K562 (cell line): ENCODE data around the gene EPB41L2. TPM values are rescaled to one million over a fixed set of nuclear protein-coding genes. Genes with fewer than 3 reads are reported as not detected.

Experiments used
- ATAC-seq: fragments of 200-7000 bp; cut with Tn5 transposase; 3 replicates; pipeline ENCODE4 v1.9.1; 2020; ENCODE audit warnings: moderate library complexity
- BruUV-seq: library from RNA; stranded (reverse); fragments of 400-500 nt; replicated peaks from 2 replicates; lab custom pipeline; 2021; lab: Mats Ljungman, UMichigan
- CTCF ChIA-PET: fragments of 300-600 bp; formaldehyde crosslinking; extraction: SDS; loops from one replicate; lab custom pipeline; 2021; ENCODE audit warnings: low intra/inter-chr PET ratio; lab: Yijun Ruan, JAX
- POLR2A ChIA-PET: fragments of 300-600, 350-650 bp; sonication (Branson Sonifier 250); formaldehyde crosslinking; extraction: SDS; loops from one replicate; lab custom pipeline; 2021; ENCODE audit warnings: antibody characterized with exemption, inconsistent platforms; lab: Yijun Ruan, JAX
- DNase-seq, 4 experiments: peaks; one replicate each; pipeline versions ENCODE4 v3.0.0 to v3.0.0-alpha.2; 2011 to 2018; ENCODE audit warnings: low spot score in 3 of 4, mixed read lengths in 3 of 4; ENCODE audit errors: extremely low read depth in 1 of 4
- FAIRE-seq: peaks from 2 replicates; lab custom pipeline; 2011; peaks lifted over from hg19 to GRCh38; lab: Jason Lieb, UNC
- H2AFZ ChIP-seq: 2 replicates; pipeline ENCODE4 v1.6.0; 2011; ENCODE audit warnings: low read depth, low read length, control low read depth, inconsistent platforms
- H3K27ac ChIP-seq: fragments of 200-600 bp; 3 replicates; pipeline ENCODE4 v1.8.0; 2011; ENCODE audit warnings: low read depth, mild to moderate bottlenecking, control low read depth, inconsistent platforms, low read length, moderate library complexity, mixed read lengths; ENCODE audit errors: extremely low read depth
- H3K27me3 ChIP-seq, 2 experiments: fragments of 300-600 bp in 1 of 2; 2 replicates in 1 of 2; 3 replicates in 1 of 2; pipeline versions ENCODE4 v1.6.0 to v1.8.0; 2011; ENCODE audit warnings: inconsistent platforms in 2 of 2, low read length in 2 of 2, mild to moderate bottlenecking in 1 of 2, mixed read lengths in 1 of 2, moderate library complexity in 1 of 2; ENCODE audit not compliant: control insufficient read depth in 2 of 2, insufficient read depth in 2 of 2
- H3K36me3 ChIP-seq: fragments of 300-600 bp; 3 replicates; pipeline ENCODE4 v1.8.0; 2011; ENCODE audit warnings: mild to moderate bottlenecking, low read length, inconsistent platforms; ENCODE audit not compliant: control insufficient read depth, insufficient read depth
- H3K4me1 ChIP-seq, 2 experiments: fragments of 200-600 bp in 1 of 2; replicated peaks in 1 of 2; 2 replicates in 1 of 2; 3 replicates in 1 of 2; pipeline versions ENCODE4 v1.5.1 to v1.8.0; 2011; ENCODE audit warnings: inconsistent platforms in 2 of 2, low read length in 2 of 2, mild to moderate bottlenecking in 1 of 2, mixed read lengths in 1 of 2, moderate library complexity in 1 of 2; ENCODE audit not compliant: control insufficient read depth in 2 of 2, insufficient read depth in 2 of 2
- H3K4me2 ChIP-seq: 2 replicates; pipeline ENCODE4 v1.6.1; 2011; ENCODE audit warnings: low read length, control low read depth, inconsistent platforms, mixed read lengths; ENCODE audit not compliant: insufficient read depth
- H3K4me3 ChIP-seq: fragments of 200-600 bp; sonication (generic), shearing (Covaris generic); 2 replicates; pipeline ENCODE4 v1.5.1; 2016; ENCODE audit warnings: control low read depth, inconsistent platforms
- H3K79me2 ChIP-seq: fragments of 200-600 bp; 3 replicates; pipeline ENCODE4 v1.8.0; 2011; ENCODE audit warnings: low read length, inconsistent platforms; ENCODE audit not compliant: control insufficient read depth, insufficient read depth
- H3K9ac ChIP-seq, 2 experiments: 2 replicates each; pipeline versions ENCODE4 v1.6.0 to v1.6.1; 2011; ENCODE audit warnings: low read depth in 2 of 2, low read length in 2 of 2, control low read depth in 1 of 2, inconsistent platforms in 1 of 2, mild to moderate bottlenecking in 1 of 2, mixed read lengths in 1 of 2; ENCODE audit not compliant: insufficient read depth in 1 of 2
- H3K9me1 ChIP-seq: one replicate; pipeline ENCODE4 v1.6.0; 2011; ENCODE audit warnings: inconsistent platforms, mild to moderate bottlenecking, low read length, moderate library complexity; ENCODE audit not compliant: control insufficient read depth, insufficient read depth
- H3K9me3 ChIP-seq: replicated peaks from 2 replicates; pipeline ENCODE4 v1.5.1; 2011; ENCODE audit warnings: low read depth, low read length, inconsistent platforms; ENCODE audit not compliant: control insufficient read depth, insufficient read depth
- H4K20me1 ChIP-seq: replicated peaks from 2 replicates; pipeline ENCODE4 v1.6.1; 2011; ENCODE audit warnings: low read length, inconsistent platforms, mixed read lengths; ENCODE audit not compliant: control insufficient read depth, insufficient read depth
- HNRNPL ChIP-seq: fragments of 200-400 bp; formaldehyde crosslinking; IDR thresholded peaks from 2 replicates; pipeline ENCODE4 v1.6.1; 2017; ENCODE audit warnings: low read depth, mild to moderate bottlenecking, low read length
- MECOM ChIP-seq: fragments of 250-450 bp; sonication (Bioruptor Pico); IDR thresholded peaks from 2 replicates; pipeline ENCODE4 v1.8.0; 2022; ENCODE audit warnings: inconsistent platforms
- PRDM10 ChIP-seq: fragments of 450-650 bp; IDR thresholded peaks from 2 replicates; pipeline ENCODE4 v1.6.1; 2018; ENCODE audit not compliant: partially characterized antibody
- TFE3 ChIP-seq: fragments of 450-650 bp; formaldehyde crosslinking; IDR thresholded peaks from 2 replicates; pipeline ENCODE4 v1.4.0; 2020; ENCODE audit warnings: mild to moderate bottlenecking, mixed read lengths
- YBX1 ChIP-seq: fragments of 450-650 bp; IDR thresholded peaks from 2 replicates; pipeline ENCODE4 v1.7.1; 2016; ENCODE audit warnings: mild to moderate bottlenecking
- ZNF644 ChIP-seq: fragments of 200-800 bp; sonication (Bioruptor generic); IDR thresholded peaks from 2 replicates; pipeline ENCODE4 v1.6.1; 2016; ENCODE audit warnings: low read depth, missing genetic modification characterization, missing compliant biosample characterization
- ZNF766 ChIP-seq: fragments of 200-800 bp; sonication (Bioruptor generic); conservative IDR thresholded peaks from 2 replicates; pipeline ENCODE4 v1.6.1; 2016; ENCODE audit warnings: missing genetic modification characterization, missing compliant biosample characterization
- WGBS: fragments of 100-300 bp; shearing (Covaris generic); methylation state at CpG from one replicate; pipeline ENCODE4 v1.1.6; 2016; ENCODE audit warnings: low coverage, mixed read lengths; ENCODE audit not compliant: insufficient coverage; ENCODE audit errors: missing lambda C conversion rate; 5-methylcytosine and 5-hydroxymethylcytosine counted together
- in situ Hi-C: fragments of 300-500 bp; cut with MboI; formaldehyde crosslinking; loops from 4 replicates; pipeline ENCODE4 v1.15.0; 2018; ENCODE audit warnings: inconsistent platforms, mixed read lengths
- intact Hi-C: fragments of 100-400 bp; cut with micrococcal nuclease; formaldehyde crosslinking; loops from 2 replicates; pipeline ENCODE4 v1.14.2; 2022
- polyA plus RNA-seq, 8 experiments: library from polyadenylated mRNA; depleted of rRNA in 4 of 8; stranded (reverse) in 5 of 8; unstranded in 3 of 8; fragments of >200 nt; fragmentation: Nextera tagmentation in 2 of 8; fragmentation: Illumina TruSeq in 1 of 8; extraction: Ambion mirVana in 2 of 8; extraction: Trizol in 1 of 8; gene quantifications; 2 replicates each; pipeline versions ENCODE4 v1.2.1 to v1.2.3, GENCODE V29; 2011 to 2014; ENCODE audit warnings: inconsistent platforms in 1 of 8, missing spikeins in 1 of 8
- total RNA-seq, 7 experiments: library from RNA; depleted of rRNA in 6 of 7; stranded (reverse); fragments of >200 nt in 6 of 7; fragmentation: Illumina TruSeq in 2 of 7; extraction: Trizol in 2 of 7; gene quantifications; 2 replicates each; pipeline versions ENCODE4 v1.2.1 to v1.2.3, GENCODE V29; 2011 to 2021; ENCODE audit warnings: low replicate concordance in 1 of 7
- TF ChIP-seq, protein P1 (sequence below): fragments of 450-650 bp; IDR thresholded peaks from 2 replicates; pipeline ENCODE4 v1.6.1; 2016; ENCODE audit warnings: antibody characterized with exemption
- TF ChIP-seq, protein P2 (sequence below): fragments of 250-450 bp; sonication (Bioruptor Pico); IDR thresholded peaks from 2 replicates; pipeline ENCODE4 v1.8.0; 2021; ENCODE audit warnings: moderate library complexity, mild to moderate bottlenecking, inconsistent platforms

EPB41L2 gene
- total and polyA plus RNA-seq, 9 of the 15 experiments (the other 6 are each of a cell fraction or from before 2014, with no cell fraction given), result 5.1 to 53.6 (median 25.0) TPM

DNA sequence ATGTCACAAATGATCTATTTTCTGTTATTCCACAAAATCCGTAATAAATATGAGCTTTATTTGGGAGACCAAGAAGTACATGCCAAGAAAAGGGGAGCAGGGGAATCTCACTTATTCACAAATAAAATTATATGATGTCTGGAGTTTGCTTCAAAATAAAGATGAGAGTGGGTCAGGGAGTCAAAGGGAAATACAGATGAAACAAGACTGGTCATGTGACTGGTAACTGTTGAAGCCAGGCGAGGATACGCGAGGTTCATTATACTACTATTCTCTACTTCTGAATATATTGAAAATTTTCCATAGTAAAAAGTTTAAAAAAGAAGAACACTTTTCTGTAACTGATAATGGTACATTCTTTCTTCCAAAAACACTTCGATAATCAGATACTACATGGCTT is 14.6 kb downstream of the EPB41L2 start:
- CTCF ChIA-PET, result no interaction called here
- Histone ChIP-seq H3K79me2 (peaks cover 6% of the 10 kb centered on the region; the same call in 2 of the 3 replicates), H3K9me3 (no peaks in the 10 kb centered on the region), H3K27ac (no peak overlapping the region)
- POLR2A ChIA-PET, result no interaction called here
- intact Hi-C loops, result no loop called here
- TF ChIP-seq TFE3 (CRISPR knock-in tag) (peak; percentile 80), MECOM (CRISPR knock-in tag) (no peak), ZNF644 (tag) (no peak)
- TF ChIP-seq, all 486 proteins: peak for 1
- H3K27me3 ChIP-seq, result no peaks in the 10 kb centered on the region
- H4K20me1 ChIP-seq, result no peaks in the 10 kb centered on the region
- WGBS, result 37% methylated on average over 5 of the region's 5 CpGs
- no TSS peak for BruUV-seq
- no peaks in the 10 kb centered on the region for H3K36me3 ChIP-seq
- H3K4me2 ChIP-seq, result no peak overlapping the region
- H3K4me1 ChIP-seq, result no peaks in the 10 kb centered on the region
- no peaks in the 10 kb centered on the region for H3K9me1 ChIP-seq
- in situ Hi-C loops, result no loop called here
- H3K4me3 ChIP-seq, result no peak overlapping the region
- ATAC-seq (no peak), DNase-seq (no peak), FAIRE-seq (no peak)
- no peak overlapping the region for H2AFZ ChIP-seq
- H3K9ac ChIP-seq, result no peak overlapping the region

DNA sequence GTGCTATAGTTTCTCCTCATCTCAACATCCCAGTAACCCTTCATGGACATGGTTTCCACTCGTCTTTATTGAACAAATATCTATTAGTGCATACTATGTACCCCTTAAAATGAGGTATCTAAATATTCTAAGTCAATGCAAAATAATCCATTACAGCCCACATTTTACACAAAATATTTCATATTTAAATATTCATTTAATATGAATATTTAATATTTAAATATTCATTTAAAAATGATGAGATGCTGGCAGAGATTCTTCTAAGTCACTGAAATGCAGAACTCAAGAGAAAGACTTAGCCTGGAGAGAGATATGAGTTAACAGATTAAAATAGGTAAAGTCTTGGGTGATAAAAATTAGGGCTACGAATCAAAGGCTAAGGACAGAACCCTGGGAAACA is 17.9 kb downstream of the EPB41L2 start:
- no peaks in the 10 kb centered on the region for H3K9me1 ChIP-seq
- peaks cover 7% of the 10 kb centered on the region; the same call in 2 of the 3 replicates for H3K79me2 ChIP-seq
- ATAC-seq (no peak), FAIRE-seq (no peak), DNase-seq (no peak)
- intact Hi-C loops (no loop called here), in situ Hi-C loops (no loop called here)
- POLR2A ChIA-PET, result no interaction called here
- no peak overlapping the region for H3K4me2 ChIP-seq
- no peaks in the 10 kb centered on the region for H3K4me1 ChIP-seq
- H3K27me3 ChIP-seq, result no peaks in the 10 kb centered on the region
- BruUV-seq, result no TSS peak
- no peaks in the 10 kb centered on the region for H3K36me3 ChIP-seq
- H4K20me1 ChIP-seq, result no peaks in the 10 kb centered on the region
- H3K4me3 ChIP-seq, result no peak overlapping the region
- no peaks in the 10 kb centered on the region for H3K9me3 ChIP-seq
- CTCF ChIA-PET, result no interaction called here
- no peak overlapping the region for H2AFZ ChIP-seq
- 24% methylated on average over 2 of the region's 2 CpGs for WGBS
- H3K9ac ChIP-seq, result no peak overlapping the region
- no peak overlapping the region for H3K27ac ChIP-seq
- TF ChIP-seq PRDM10 (no peak), HNRNPL (no peak), YBX1 (no peak), ZNF766 (CRISPR knock-in tag) (no peak)
- TF ChIP-seq, protein P1, sequence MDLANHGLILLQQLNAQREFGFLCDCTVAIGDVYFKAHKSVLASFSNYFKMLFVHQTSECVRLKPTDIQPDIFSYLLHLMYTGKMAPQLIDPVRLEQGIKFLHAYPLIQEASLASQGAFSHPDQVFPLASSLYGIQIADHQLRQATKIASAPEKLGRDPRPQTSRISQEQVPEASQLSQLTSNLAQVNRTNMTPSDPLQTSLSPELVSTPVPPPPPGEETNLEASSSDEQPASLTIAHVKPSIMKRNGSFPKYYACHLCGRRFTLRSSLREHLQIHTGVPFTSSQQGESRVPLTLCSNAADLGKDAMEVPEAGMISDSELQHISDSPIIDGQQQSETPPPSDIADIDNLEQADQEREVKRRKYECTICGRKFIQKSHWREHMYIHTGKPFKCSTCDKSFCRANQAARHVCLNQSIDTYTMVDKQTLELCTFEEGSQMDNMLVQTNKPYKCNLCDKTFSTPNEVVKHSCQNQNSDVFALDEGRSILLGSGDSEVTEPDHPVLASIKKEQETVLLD, result no peak
- TF ChIP-seq, protein P2, sequence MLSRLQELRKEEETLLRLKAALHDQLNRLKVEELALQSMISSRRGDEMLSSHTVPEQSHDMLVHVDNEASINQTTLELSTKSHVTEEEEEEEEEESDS (CRISPR knock-in tag), result no peak
